Prostate gland (tissue), 2 donors: Measurements from ENCODE around the gene OPN3. TPM values are rescaled to one million over a fixed set of nuclear protein-coding genes. Genes with fewer than 3 reads are reported as not detected.

Experiments
- DNase-seq: peaks from one replicate; pipeline ENCODE4 v3.0.0-alpha.2; 2019; ENCODE audit warnings: low spot score
- H3K27ac ChIP-seq, 2 donors: fragments of 200-600 bp; sonication (generic); 2 replicates each; pipeline ENCODE4 v1.5.1; 2017 to 2019
- H3K27me3 ChIP-seq: fragments of 200-600 bp; sonication (generic); replicated peaks from 2 replicates; pipeline ENCODE4 v1.5.1; 2019; ENCODE audit not compliant: insufficient read depth
- H3K36me3 ChIP-seq, 2 donors: fragments of 200-600 bp; sonication (generic); 1 replicate in 1 of 2; 2 replicates in 1 of 2; pipeline versions ENCODE4 v1.5.1 to v1.8.1; 2017 to 2019
- H3K4me1 ChIP-seq: fragments of 200-600 bp; sonication (generic); replicated peaks from 2 replicates; pipeline ENCODE4 v1.5.1; 2019
- H3K4me3 ChIP-seq, 2 donors: fragments of 200-600 bp; sonication (generic); 2 replicates each; pipeline ENCODE4 v1.5.1; 2017 to 2019
- H3K9me3 ChIP-seq: fragments of 200-600 bp; sonication (generic); 2 replicates; pipeline ENCODE4 v1.5.1; 2017
- POLR2A ChIP-seq: fragments of 450-650 bp; IDR thresholded peaks from one replicate; pipeline ENCODE4 v1.6.1; 2016; ENCODE audit warnings: antibody characterized with exemption, mild to moderate bottlenecking
- POLR2AphosphoS5 ChIP-seq: sonication (generic); formaldehyde crosslinking; IDR thresholded peaks from one replicate; pipeline ENCODE4 v1.6.1; 2017; ENCODE audit warnings: antibody characterized with exemption
- WGBS: methylation state at CpG from one replicate; pipeline ENCODE4 v1.1.5; 2018; 5-methylcytosine and 5-hydroxymethylcytosine counted together
- intact Hi-C: fragments of 100-400 bp; cut with DNase I; formaldehyde crosslinking; loops from one replicate; pipeline ENCODE4 v1.14.2; 2022
- total RNA-seq, 2 donors: library from RNA; depleted of rRNA; stranded (reverse); fragments of >200 nt; gene quantifications; one replicate each; pipeline ENCODE4 v1.1.0, GENCODE V29; 2016
- TF ChIP-seq, protein P1 (sequence below), 4 experiments: fragments of 200-600 bp in 2 of 4; fragments of 450-650 bp in 2 of 4; sonication (generic) in 2 of 4; IDR thresholded peaks; 1 replicate in 3 of 4; 2 replicates in 1 of 4; pipeline ENCODE4 v1.5.1; 2016 to 2019; ENCODE audit warnings: antibody characterized with exemption in 4 of 4, mild to moderate bottlenecking in 2 of 4, moderate library complexity in 2 of 4

Gene OPN3
- total RNA-seq, 2 donors from 2014 or later = 12.3 to 32.8 TPM

- 84% methylated on average over 7 of the region's 7 CpGs for WGBS
- H3K4me3 ChIP-seq = no peak overlapping the region
- H3K36me3 ChIP-seq = no peaks in the 10 kb centered on the region
- intact Hi-C loops = loop anchor here (10.0 kb wide), 1 partner anchor 95 kb away; no protein-coding TSS in a partner anchor
- no peaks in the 10 kb centered on the region for H3K9me3 ChIP-seq
- TF ChIP-seq, protein P1, sequence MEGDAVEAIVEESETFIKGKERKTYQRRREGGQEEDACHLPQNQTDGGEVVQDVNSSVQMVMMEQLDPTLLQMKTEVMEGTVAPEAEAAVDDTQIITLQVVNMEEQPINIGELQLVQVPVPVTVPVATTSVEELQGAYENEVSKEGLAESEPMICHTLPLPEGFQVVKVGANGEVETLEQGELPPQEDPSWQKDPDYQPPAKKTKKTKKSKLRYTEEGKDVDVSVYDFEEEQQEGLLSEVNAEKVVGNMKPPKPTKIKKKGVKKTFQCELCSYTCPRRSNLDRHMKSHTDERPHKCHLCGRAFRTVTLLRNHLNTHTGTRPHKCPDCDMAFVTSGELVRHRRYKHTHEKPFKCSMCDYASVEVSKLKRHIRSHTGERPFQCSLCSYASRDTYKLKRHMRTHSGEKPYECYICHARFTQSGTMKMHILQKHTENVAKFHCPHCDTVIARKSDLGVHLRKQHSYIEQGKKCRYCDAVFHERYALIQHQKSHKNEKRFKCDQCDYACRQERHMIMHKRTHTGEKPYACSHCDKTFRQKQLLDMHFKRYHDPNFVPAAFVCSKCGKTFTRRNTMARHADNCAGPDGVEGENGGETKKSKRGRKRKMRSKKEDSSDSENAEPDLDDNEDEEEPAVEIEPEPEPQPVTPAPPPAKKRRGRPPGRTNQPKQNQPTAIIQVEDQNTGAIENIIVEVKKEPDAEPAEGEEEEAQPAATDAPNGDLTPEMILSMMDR (IDR thresholded peaks at IDR 0.05) = no peak
- TF ChIP-seq POLR2AphosphoS5 (no peak), POLR2A (no peak)
- H3K27ac ChIP-seq = no peak overlapping the region
- DNase-seq = no peak
- no peaks in the 10 kb centered on the region for H3K4me1 ChIP-seq
- H3K27me3 ChIP-seq = no peaks in the 10 kb centered on the region
Measured at GRCh38 chr1:241589521-241589920, 50.6 kb downstream of the OPN3 start.

DNA sequence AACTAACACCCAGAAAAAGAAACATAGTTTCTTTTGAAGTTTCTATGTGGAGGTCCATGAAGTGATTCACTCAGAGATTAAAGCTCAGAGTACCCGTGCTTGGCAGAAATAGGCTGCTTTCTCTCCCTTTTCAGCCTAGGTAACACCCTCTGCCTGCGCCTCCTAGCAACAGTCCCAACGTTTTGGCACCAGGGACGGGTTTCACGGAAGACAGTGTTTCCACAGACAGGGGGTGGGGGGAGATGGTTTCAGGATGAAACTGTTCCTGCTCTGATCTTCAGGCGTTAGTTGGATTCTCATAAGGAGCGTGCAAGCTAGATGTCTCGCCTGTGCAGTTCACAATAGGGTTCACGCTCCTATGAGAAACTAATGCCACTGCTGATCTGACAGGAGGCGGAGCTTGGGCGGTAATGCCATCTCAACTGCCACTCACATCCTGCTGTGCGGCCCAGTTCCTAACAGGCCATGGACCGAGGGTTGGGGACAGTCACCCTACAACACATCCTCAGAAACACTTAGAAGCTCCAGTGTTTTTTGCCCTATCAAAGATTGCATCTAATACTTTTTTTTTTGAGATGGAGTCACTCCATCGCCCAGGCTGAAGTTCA is 53.2 kb downstream of the OPN3 start:
- H3K9me3 ChIP-seq = no peaks in the 10 kb centered on the region
- no peaks in the 10 kb centered on the region for H3K36me3 ChIP-seq
- H3K27ac ChIP-seq = no peak overlapping the region
- no peak for DNase-seq
- intact Hi-C loops = loop anchor here (10.0 kb wide), 1 partner anchor 98 kb away; no protein-coding TSS in a partner anchor
- WGBS = 72% methylated on average over 14 of the region's 14 CpGs
- no peak overlapping the region for H3K4me3 ChIP-seq
- H3K27me3 ChIP-seq = no peaks in the 10 kb centered on the region
- TF ChIP-seq POLR2AphosphoS5 = no peak
- no peak for TF ChIP-seq POLR2A
- TF ChIP-seq, protein P1 (IDR thresholded peaks at IDR 0.05) = no peak
- no peaks in the 10 kb centered on the region for H3K4me1 ChIP-seq

GRCh38 chr1:241582921-241583321 is 57.2 kb downstream of the OPN3 start:
- no peak overlapping the region for H3K27ac ChIP-seq
- no peaks in the 10 kb centered on the region for H3K36me3 ChIP-seq
- H3K27me3 ChIP-seq = no peaks in the 10 kb centered on the region
- no peaks in the 10 kb centered on the region for H3K4me1 ChIP-seq
- TF ChIP-seq, protein P1 (IDR thresholded peaks at IDR 0.05) = no peak
- TF ChIP-seq POLR2A = no peak
- TF ChIP-seq POLR2AphosphoS5 = no peak
- DNase-seq = no peak
- H3K9me3 ChIP-seq = no peaks in the 10 kb centered on the region
- H3K4me3 ChIP-seq = no peak overlapping the region
- 66% methylated on average over 1 of the region's 1 CpG for WGBS
- intact Hi-C loops = loop anchor here (10.0 kb wide), 1 partner anchor 102 kb away; no protein-coding TSS in a partner anchor

DNA sequence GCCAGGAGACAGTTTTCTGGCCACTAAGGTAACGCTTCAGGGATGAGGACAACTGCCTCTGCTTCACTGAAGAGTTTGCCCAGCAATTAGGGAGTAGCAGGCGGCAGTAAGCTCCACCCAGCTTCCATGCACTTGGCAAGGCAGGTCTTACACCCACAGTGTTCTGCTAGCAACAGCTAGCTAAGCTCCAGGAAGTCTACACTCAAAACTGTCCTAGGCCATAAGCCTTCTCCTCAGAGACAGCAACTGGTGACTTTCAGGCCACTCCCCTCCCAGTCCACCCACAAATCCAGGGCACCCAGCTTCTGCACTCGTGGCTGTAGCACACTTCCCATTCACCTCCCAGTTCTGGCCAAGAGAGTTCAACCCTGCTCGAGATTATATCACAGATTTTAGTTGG is 60.7 kb downstream of the OPN3 start:
- no peak for TF ChIP-seq POLR2A
- TF ChIP-seq, protein P1 (IDR thresholded peaks at IDR 0.05) = no peak
- TF ChIP-seq POLR2AphosphoS5 = no peak
- H3K4me3 ChIP-seq = no peak overlapping the region
- no peaks in the 10 kb centered on the region for H3K36me3 ChIP-seq
- H3K4me1 ChIP-seq = no peaks in the 10 kb centered on the region
- intact Hi-C loops = no loop called here
- H3K27me3 ChIP-seq = no peaks in the 10 kb centered on the region
- 62% methylated on average over 4 of the region's 4 CpGs for WGBS
- no peaks in the 10 kb centered on the region for H3K9me3 ChIP-seq
- no peak overlapping the region for H3K27ac ChIP-seq
- DNase-seq = no peak

- intact Hi-C loops = no loop called here
- DNase-seq = no peak
- no peaks in the 10 kb centered on the region for H3K27me3 ChIP-seq
- H3K27ac ChIP-seq = no peak overlapping the region
- TF ChIP-seq POLR2A = no peak
- TF ChIP-seq, protein P1 (IDR thresholded peaks at IDR 0.05) = no peak
- no peak for TF ChIP-seq POLR2AphosphoS5
- no peaks in the 10 kb centered on the region for H3K36me3 ChIP-seq
- H3K9me3 ChIP-seq = no peaks in the 10 kb centered on the region
- H3K4me1 ChIP-seq = no peaks in the 10 kb centered on the region
- no peak overlapping the region for H3K4me3 ChIP-seq
Measured at GRCh38 chr1:241574154-241574553, 66.0 kb downstream of the OPN3 start.
